Measurements from ENCODE around the gene PIP4K2A.
"Not testable (repeated sequence)": the region's sequence is repeated elsewhere in the genome, so short reads cannot be mapped to it uniquely, and the experiment has no call there.

Gene PIP4K2A

GRCh38 chr10:22714479-22715289 lies at the start of gene PIP4K2A:
TSS of gene PIP4K2A (minus strand) at chr10:22714578. CDS start at chr10:22714326, 252 bp downstream.
- DNase-seq = peak; percentile 91

- DNase-seq = no peak
Measured at GRCh38 chr10:22761569-22762220, 47.3 kb upstream of the PIP4K2A start.

GRCh38 chr10:22760025-22760424 lies 45.6 kb upstream of the PIP4K2A start:
- DNase-seq = no peak

GRCh38 chr10:22758867-22759266 lies 44.5 kb upstream of the PIP4K2A start:
- DNase-seq = no peak

- no peak for DNase-seq
Measured at GRCh38 chr10:22754296-22754695, 39.9 kb upstream of the PIP4K2A start.

- no peak for DNase-seq
Measured at GRCh38 chr10:22753786-22754185, 39.4 kb upstream of the PIP4K2A start.

- DNase-seq = no peak
Measured at GRCh38 chr10:22752272-22752889, 38.0 kb upstream of the PIP4K2A start.

- no peak for DNase-seq
Measured at GRCh38 chr10:22750131-22750530, 35.8 kb upstream of the PIP4K2A start.

GRCh38 chr10:22744858-22745257 lies 30.5 kb upstream of the PIP4K2A start:
- not testable (repeated sequence) for DNase-seq

- DNase-seq = no peak
Measured at GRCh38 chr10:22742678-22743077, 28.3 kb upstream of the PIP4K2A start.

- DNase-seq = not testable (repeated sequence)
Measured at GRCh38 chr10:22741631-22742030, 27.3 kb upstream of the PIP4K2A start.

- DNase-seq = no peak
Measured at GRCh38 chr10:22740180-22740579, 25.8 kb upstream of the PIP4K2A start.

GRCh38 chr10:22737587-22737986 lies 23.2 kb upstream of the PIP4K2A start:
- DNase-seq = no peak

- DNase-seq = no peak
Measured at GRCh38 chr10:22736134-22736533, 21.8 kb upstream of the PIP4K2A start.

GRCh38 chr10:22733992-22734391 lies 19.6 kb upstream of the PIP4K2A start:
- DNase-seq = no peak

- no peak for DNase-seq
Measured at GRCh38 chr10:22727663-22728062, 13.3 kb upstream of the PIP4K2A start.

GRCh38 chr10:22727112-22727511 lies 12.7 kb upstream of the PIP4K2A start:
- DNase-seq = no peak

- no peak for DNase-seq
Measured at GRCh38 chr10:22724773-22725172, 10.4 kb upstream of the PIP4K2A start.

- no peak for DNase-seq
Measured at GRCh38 chr10:22723783-22724182, 9.4 kb upstream of the PIP4K2A start.

GRCh38 chr10:22723343-22723779 lies 9.0 kb upstream of the PIP4K2A start:
- no peak for DNase-seq

- DNase-seq = no peak
Measured at GRCh38 chr10:22722626-22723169, 8.3 kb upstream of the PIP4K2A start.

GRCh38 chr10:22720667-22721066 lies 6.3 kb upstream of the PIP4K2A start:
- no peak for DNase-seq

- no peak for DNase-seq
Measured at GRCh38 chr10:22719406-22720042, 5.1 kb upstream of the PIP4K2A start.
